GM10847 (cell line): ENCODE data around the gene ULK1.

Source experiments
- POLR2A ChIP-seq: IDR thresholded peaks from 2 replicates; pipeline ENCODE4 v1.6.1; 2011; ENCODE audit not compliant: insufficient read length; ENCODE audit errors: extremely low read depth

ULK1 gene

DNA sequence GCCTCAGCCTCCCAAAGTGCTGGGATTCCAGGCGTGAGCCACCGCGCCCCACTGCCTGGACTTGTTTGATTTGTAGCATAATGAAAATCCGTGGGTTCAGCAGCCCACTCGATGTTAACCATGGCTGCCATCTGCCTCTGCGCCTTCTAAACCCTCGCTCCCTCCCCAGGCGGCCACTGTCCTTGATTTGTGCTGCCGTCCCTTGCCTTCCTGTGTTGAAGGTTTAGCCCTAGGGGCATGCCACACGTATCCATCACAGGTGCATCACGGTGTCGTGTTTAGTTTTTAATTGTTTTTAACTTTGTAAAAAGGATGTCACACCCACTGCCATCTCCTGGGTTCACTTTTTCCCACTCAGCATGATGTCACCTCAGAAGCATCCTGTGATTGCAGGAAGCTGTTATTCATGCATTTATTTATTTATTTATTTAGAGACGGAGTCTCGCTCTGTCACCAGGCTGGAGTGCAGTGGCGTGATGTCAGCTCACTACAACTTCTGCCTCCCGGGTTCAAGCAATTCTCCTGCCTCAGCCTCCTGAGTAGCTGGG is 24.5 kb upstream of the ULK1 start:
- TF ChIP-seq POLR2A, result no peak

DNA sequence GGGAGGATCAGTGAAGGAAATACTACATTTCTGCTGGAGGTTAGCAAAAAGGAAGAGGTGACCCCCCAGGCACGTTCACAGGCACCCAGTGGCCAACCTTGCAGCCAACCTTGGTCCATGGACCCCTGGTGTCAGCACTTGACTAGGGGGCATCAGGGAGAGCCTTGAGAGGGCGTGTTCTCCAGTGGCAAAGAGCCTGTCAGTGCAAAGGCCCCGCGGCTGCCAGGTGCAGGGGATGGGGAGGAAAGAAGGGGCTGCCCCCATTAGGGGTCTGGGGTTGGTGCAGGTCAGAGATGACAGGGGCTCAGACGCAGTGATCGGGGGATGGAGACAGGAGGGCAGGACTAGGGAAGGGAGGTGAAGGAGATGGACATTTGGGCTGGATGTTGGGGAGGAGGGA is 22.7 kb upstream of the ULK1 start:
- TF ChIP-seq POLR2A, result no peak

DNA sequence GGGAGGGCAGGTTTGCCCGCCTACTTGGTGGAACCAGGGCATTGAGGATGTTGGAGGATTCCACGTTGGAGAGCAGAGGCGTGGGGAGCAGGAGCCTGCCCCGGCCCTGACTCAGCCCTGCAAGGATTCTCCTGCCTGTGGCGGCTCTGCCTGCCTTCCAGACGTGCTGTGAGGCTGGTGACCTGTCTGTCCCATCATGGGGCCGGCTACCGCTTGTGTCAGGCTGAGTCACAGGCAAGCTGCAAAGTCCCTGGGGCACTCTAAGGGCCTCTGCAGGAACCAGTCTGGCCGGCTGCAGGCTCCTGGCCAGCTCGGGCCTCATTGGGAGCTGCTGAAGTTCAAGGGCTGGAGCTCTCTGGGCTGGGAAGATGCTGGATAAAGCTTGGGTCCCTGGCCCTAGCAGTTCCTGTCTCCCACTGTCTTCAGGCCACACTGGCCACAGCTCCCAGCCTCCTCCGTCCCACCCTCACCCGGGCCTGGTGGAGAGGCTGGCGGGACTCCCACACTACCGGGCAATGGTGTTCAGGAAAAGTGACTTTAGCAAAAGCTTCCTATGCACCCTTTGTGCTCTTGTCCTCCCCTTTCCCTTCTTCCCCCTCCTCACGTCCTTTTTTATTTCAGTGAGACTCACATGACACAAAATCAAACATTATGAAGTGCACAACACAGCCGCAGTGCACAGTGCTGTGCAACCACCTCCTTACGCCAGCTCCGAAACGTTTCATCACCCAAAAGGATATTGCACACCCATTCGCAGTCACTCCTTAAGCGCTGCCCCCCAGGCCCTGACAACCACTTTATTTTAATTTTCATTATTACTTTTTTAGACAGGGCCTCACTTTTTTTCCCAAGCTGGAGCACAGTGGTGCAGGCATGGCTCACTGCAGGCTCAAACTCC is 22.0 kb upstream of the ULK1 start:
- TF ChIP-seq POLR2A, result no peak

DNA sequence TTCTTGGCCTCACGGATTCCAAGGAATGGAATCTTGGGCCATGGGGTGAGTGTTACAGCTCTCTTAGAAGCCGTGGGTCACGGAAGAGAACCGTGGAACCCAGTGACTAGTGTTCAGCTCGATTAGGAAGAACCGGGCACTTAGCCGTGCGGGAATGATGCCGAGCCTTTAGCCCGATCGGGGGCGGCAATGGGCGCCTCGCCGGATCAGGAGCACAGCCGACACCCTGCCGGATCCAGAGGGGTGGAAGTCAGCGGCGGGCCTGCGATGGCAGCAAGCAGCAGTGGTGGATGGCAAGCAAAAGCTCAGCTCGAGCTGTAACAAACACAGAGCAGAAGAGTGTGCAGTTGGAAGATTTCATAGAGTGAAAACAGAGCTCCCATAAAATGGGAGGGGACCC is 21.1 kb upstream of the ULK1 start:
- TF ChIP-seq POLR2A, result no peak

DNA sequence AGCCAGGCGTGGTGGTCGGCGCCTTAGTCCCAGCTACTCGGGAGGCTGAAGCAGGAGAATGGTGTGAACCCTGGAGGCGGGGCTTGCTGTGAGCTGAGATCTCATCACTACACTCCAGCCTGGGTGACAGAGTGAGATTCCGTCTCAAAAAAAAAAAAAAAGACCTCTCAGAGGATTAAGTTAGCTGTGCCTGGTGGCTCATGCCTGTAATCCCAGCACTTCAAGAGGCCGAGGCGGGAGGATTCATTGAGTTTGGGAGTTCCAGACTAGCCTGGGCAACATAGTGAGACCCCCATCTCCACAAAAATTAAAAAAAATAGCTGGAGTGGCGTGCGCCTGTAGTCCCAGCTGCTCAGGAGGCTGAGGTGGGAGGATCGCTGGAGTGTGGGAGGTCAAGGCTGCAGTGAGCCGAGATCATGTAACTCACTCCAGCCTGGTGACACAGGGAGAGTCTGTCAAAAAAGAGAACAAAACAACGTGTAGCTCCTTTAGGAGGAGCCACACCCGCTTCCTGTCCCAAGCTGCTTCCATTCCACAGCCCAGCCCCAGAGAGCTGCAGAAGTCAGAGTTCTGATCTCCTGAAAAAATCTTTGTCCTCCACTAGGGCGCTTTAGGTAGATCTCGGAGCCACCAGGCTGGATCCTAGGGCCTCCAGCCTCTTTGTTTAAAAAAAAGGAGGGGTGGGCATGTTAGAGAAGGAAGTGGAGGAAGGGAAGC is 11.5 kb upstream of the ULK1 start:
- no peak for TF ChIP-seq POLR2A

DNA sequence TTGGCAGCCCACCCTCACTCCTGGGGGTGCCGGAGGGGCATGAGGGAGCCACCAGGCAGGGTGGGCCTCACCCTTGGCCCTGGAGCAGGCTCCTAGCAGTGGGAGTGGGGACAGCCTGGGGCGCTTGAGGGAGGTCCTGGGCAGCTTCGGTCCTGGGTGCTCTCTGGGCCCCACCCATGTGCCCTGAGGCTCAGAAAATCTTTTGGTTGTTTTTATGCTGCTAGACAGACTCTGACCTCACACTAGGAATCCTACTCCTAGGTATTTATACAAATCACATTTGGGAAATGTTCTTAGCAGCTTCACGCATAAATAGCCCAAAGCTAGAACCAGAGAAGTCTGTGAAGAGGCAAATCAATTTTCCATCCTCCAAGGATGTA is 10.9 kb upstream of the ULK1 start:
- no peak for TF ChIP-seq POLR2A

DNA sequence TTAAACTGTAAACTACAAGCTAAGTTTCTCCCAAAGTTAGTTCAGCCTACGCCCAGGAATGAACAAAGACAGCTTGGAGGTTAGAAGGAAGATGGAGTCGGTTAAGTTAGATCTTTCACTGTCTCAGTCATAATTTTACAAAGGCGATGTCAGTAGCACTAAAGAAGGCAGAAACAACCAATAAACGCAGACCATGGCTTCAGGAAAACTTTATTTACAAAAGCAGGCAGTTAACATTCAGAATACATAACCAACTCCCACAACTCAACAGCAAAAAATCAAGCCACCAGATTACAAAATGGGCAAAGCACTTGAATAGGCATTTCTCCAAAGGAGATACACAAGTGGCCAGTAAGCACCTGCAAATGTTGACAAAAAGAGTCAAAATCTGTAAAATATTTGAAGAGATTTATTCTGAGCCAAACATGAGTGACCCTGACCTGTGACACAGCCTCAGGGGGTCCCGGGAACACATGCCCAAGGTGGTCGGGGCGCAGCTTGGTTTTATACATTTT is 8.8 kb upstream of the ULK1 start:
- TF ChIP-seq POLR2A, result no peak

DNA sequence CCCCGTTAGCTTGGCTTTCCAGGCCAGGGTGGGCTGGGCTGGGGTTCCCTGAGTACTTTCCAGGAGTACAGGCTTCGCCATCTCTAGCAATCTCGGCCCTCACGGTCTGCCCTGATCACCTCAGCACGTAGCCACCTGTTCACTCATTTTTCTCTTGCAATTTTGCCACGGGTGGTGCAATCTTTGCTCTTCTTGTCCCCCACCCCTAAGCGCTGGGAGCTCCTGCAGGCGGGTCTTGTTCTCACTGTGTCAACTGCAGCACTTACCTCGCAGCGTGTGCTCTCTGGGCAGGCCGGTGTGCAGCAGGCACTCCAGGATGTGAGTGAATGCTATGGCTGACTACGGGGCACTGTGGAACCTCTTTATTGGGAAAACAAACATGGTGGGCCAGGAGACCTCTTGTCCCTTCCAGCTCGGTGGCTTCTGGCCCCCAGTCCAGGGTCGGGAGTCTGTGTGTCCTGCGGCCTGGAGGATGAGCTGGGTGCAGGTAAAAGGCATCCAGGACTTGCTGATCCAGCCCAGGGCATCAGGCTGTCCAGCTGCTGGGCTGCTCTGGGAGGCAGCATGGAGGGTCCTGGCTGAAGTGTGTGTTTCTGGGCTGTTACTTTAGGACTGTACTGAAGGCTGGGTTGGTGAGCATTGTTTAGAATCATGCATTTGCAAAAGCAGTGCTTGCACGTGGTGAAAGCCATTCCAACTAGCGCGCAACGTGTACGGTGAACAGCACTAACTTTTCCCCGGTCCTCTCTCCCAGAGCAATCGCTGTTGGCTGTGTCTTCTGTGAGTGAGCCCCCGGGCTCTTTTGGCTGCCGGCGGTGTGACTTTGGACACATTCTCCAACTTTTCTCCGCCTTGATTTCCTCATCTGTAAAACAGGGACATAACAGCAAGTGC is 1.5 kb upstream of the ULK1 start:
- no peak for TF ChIP-seq POLR2A

DNA sequence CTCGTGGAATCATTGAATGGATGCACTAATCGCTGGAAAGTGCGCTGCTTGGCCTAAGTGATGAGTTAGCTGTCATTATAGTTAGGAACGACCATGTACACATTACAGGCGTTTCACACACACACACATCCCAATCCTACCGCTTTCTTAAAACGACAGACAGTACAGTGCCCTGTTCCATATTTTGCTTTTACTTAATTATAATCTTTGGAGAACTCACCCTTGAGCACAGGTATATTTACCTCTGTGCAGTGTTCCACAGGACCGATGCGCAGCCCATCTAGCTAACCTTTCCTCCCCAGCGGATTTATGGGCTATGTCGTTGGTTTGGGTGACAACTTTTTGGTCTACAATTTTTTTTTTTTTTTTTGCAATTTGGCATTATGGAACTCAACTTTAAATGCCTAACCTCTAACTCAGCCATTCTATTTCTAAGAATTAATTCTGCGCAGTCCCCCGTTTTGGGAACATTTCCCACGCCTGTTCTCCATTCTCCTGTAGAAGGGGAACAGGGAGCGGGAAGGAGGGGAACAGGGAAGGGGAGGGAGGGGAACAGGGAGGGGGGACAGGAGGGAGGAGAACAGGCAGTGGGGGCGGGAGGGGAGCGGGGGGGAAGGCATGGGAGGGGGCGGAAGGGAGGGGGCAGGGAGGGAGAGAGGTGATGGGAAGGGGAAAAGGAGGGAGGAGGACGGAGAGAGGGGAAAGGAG is 663 bp upstream of the ULK1 start:
- no peak for TF ChIP-seq POLR2A

DNA sequence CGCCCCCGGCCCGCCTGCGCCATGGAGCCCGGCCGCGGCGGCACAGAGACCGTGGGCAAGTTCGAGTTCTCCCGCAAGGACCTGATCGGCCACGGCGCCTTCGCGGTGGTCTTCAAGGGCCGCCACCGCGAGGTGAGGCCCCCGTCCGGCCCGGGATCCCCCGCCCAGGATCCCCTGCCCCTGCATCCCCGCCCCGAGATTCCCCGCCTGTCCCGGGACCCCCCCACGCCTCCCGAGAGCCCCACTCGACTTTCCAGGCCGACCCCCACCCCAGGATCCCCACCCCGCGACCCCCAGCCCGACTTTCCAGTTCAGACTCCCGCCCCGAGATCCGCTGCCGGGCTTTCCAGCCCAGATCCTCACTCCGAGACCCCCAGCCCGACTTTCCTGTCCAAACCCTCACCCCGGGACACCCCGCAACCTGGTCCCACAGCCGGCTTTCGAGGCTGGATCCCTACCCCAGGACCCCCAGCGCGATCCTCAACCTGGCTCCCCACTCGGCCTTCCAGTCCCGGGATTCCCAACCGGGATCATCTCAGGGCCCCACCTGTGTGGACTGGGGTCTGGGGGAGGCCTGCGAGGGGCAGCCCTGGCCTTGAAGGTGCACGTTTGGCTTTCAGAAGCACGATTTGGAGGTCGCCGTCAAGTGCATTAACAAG is 688 bp downstream of the ULK1 start:
- no peak for TF ChIP-seq POLR2A

DNA sequence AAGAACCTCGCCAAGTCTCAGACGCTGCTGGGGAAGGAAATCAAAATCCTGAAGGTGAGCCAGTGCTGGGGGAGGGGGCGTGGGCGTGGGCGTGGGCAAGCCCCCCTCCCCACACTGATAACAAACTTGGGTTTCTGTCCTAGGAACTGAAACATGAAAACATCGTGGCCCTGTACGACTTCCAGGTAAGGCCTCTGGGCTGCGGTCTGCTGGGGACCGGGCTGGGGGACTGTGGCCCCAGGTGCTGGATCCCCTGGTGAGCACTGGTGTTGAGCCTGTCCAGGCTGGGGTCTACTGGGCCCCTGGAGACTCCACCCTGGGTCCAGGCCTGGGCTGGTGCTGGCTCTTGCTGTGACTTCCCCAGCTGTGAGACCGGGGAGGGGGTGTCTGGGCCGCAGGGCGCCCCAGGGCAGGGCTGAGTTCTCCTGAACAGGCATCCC is 1.2 kb downstream of the ULK1 start:
- no peak for TF ChIP-seq POLR2A

DNA sequence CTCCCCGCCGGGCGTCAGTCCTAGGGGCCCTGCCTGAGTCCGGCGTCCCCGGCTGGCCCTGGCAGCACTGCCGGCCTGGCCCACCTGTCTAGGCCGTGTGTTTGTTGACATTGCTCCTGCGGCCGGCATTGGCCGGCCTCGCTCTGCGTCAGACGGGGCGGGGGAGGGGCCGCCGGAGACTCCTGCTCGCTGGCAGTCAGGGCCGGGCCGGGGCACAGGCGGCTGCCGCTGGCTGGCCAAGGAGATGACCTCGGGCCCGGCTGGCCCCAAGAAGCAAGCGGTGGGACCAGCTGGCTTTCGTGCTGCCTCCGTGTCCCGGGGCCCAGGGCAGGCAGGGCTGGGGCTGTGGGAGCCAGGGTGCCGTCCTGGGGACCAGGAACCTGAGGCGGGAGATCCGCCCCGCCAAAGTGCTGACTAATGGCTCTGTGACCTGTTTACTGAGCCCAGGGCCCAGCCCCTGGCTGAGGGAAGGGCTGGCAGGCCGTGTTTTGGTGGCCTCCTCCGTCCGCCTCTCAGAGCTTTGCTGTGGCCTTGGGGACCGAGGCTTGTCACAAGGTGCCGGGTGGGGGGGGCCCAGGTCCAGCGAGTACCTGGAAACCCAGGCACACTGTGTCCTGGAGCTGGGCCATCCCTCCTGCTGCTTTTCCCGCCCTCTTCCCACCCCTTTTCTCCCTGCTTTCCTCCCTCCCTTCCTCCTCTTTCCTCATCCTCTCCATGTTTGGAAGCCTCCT is 1.8 kb downstream of the ULK1 start:
- no peak for TF ChIP-seq POLR2A

DNA sequence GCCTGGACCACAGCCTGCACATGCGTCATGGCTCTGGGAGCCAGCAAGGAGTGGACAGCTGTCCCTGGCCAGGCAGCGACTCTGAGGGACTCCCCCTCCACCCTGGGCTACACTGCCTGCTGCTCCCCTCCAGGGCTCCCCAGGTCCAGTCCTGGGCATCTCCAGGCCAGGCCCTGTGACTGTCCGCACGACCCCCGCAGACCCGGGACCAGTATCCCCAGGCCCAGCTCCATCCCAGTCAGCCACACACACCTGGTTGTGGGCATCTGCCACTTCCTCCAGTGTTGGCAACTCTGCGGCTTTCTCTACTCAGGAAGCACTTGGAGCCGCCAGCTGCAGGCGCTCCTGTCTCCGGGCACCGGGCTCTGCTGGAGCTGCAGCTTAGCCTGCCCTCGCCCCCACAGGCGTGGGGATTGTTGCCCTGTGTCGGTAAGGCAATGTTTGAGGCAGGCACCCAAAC is 2.4 kb downstream of the ULK1 start:
- TF ChIP-seq POLR2A, result no peak
